Fibroblast of lung (primary cell): ENCODE data around the gene SH2D2A.

Source experiments
- CTCF ChIP-seq, 2 donors: IDR thresholded peaks in 1 of 2; conservative IDR thresholded peaks in 1 of 2; 1 replicate in 1 of 2; 2 replicates in 1 of 2; pipeline ENCODE4 v1.5.1; 2011 to 2012; ENCODE audit warnings: low read length in 2 of 2, control low read depth in 1 of 2, inconsistent platforms in 1 of 2, low read depth in 1 of 2, mild to moderate bottlenecking in 1 of 2
- EZH2 ChIP-seq: IDR thresholded peaks from 2 replicates; pipeline ENCODE4 v1.5.1; 2012; ENCODE audit warnings: low read length, control low read depth, mild to moderate bottlenecking; ENCODE audit errors: missing control alignments

- TF ChIP-seq EZH2: no peak
- no peak for TF ChIP-seq CTCF (conservative IDR thresholded peaks at IDR 0.05 in 1 of 2, IDR thresholded peaks at IDR 0.05 in 1 of 2; ENCODE audit: low read depth in 1 of 2, low read length in 2 of 2)
These were observed at the start of gene SH2D2A for GRCh38 chr1:156816561-156817328.
